Measurements from ENCODE around the gene KIRREL3.

KIRREL3 gene

DNA sequence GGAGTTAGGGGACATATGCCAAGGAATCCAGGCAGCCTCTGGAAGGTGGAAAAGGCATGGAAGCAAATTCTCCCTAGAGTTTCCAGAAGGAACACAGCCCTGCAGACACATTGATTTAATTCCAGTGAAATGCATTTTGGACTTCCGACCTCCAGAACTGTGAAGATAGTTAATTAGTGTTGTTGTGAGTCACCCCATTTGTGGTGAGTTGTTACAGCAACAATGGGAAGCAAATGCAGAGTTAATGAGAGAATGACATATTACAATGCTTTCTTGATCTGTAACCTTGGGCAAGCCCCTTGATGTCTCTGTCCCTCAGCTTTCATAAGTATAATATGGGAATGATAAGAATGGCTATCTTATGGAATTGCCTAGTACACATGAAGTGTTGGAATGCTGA lies 178.7 kb downstream of the KIRREL3 start:
- DNase-seq = no peak

GRCh38 chr11:126819194-126819593 lies 181.4 kb downstream of the KIRREL3 start:
- no peak for DNase-seq

- DNase-seq = no peak
Observed at GRCh38 chr11:126817523-126818450, 182.8 kb downstream of the KIRREL3 start.

DNA sequence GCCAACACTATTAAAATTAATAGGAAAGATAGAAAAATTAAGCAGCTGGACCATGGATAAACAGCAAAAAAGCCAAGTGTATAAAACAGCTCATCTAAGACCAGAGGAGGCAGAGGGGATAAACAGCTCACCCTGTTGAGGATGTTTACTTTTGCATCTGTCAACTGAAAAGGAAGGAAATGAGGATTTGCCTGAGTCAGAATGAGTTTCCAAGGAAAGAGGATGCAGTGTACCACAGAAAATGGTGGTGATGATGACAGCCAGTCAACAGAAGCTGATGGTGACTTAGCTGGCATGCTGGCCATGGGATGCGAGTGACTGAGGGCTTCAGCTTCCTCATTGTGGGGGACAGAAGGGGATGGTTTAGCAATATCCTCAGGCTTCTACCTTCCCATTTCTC lies 183.5 kb downstream of the KIRREL3 start:
- no peak for DNase-seq

DNA sequence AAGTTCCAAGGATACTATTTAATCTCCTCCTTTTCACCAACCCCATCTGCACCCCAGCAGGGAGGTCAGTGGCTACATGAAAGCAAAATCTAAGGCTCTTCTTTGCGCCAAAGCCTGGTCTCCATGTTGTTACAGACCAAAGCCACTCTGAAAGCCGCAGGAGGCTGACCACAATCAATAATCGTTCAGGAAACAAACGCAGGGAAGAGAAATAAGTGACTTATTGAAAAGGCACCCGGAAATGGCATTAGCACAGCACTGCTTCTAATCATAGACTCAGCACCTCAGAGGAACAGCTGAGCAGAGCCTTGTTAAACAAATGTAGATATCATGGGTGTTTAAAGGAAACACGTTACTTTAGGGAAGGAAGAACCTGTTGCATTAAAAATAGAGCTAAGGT lies 183.9 kb downstream of the KIRREL3 start:
- no peak for DNase-seq

GRCh38 chr11:126815111-126815510 lies 185.5 kb downstream of the KIRREL3 start:
- no peak for DNase-seq

DNA sequence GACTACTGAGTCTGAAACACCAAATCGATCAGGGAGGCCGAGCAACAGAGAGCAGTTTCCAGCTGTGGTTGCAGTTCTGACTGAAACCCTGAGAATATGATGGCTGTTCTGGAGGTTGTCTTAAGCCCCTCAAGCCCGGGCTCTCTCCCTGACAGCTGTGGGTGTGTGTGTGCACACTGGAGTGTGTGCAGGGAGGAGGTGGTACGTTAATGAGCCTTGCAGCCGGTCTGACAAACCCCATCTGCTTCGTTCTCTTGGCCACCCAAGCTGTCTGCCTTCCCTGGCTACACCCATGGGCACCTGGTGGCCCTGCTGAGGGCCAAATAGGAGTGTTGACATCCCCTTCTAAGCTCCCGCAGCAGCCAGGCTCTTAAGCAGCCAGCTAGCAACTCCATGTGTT lies 189.8 kb downstream of the KIRREL3 start:
- DNase-seq = no peak

DNA sequence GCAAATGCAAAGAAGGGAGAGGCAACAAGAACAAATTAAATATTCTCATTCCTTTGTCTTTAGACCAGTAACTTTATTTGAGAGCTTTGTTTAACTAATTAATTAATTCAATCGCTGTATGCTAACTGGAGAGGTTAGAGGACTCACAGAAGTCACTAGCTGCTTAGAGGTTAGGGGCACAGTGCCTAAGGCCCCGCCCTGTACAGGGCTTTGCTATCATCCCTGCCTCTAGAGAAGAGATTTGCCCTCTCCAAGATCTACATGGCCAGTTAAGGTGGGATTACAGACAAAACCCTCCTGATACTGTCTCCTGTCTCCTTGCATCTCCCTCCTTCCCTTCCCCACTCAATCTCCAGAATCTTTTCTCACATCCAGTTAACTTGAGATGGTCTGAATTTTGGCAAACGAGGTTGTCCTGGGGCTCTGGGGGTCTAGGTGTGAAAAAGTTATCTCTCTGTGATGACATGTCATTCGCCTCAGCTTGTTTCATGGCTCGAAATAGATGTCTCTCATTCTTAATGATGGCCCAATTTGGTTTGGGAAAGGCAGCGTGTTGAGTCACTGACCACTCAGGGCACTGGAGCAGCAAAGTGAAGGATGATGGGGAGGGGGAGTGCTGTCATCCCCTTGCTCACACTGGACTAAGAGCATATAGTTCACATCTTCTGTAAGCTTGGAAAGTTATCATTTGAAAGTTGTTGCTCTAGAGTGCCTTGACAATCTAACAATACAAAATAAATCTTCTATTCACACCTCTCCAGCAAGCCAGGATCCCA lies 190.9 kb downstream of the KIRREL3 start:
- DNase-seq = no peak

GRCh38 chr11:126808836-126809235 lies 191.7 kb downstream of the KIRREL3 start:
- DNase-seq = no peak

DNA sequence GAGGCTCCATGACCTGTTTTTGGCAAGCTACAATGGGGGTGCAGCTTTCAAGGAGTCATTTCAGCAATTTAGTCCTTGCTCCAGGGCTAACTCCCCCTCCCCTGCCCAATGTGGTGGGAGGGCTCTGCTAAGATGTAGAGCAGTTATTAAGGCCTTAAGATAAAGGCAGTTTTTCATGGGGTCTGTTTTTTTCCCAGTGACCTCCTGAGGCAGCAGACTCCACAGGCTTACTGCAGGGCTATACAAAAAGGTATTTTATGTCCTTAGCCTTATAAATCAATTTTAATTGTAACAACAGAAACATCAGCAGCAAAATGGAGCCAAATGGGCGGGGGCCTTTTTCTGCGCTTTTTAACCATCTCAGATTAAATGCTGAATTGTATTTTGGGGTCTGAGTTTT lies 192.3 kb downstream of the KIRREL3 start:
- no peak for DNase-seq

GRCh38 chr11:126805870-126806269 lies 194.7 kb downstream of the KIRREL3 start:
- DNase-seq = no peak

GRCh38 chr11:126804363-126804762 lies 196.2 kb downstream of the KIRREL3 start:
- DNase-seq = no peak

DNA sequence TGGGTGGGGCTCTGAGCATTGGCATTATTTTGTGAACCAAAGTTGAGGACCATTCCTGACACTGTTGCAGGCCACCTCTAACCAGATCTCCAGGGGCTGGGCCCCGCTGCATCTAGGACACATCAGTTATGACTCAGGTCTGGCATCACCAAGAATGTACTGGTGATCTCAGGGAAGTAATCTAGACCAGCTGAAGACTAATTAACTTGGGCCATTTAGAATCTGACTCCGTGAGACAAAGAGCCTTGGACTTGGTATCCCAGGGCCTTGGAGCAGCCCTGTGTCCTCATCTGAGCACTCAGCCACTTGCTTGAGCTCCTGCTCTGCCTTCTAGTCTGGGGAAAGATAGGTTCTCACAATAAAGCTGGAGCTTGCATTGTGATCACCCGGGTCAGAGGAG lies 200.6 kb downstream of the KIRREL3 start:
- no peak for DNase-seq

DNA sequence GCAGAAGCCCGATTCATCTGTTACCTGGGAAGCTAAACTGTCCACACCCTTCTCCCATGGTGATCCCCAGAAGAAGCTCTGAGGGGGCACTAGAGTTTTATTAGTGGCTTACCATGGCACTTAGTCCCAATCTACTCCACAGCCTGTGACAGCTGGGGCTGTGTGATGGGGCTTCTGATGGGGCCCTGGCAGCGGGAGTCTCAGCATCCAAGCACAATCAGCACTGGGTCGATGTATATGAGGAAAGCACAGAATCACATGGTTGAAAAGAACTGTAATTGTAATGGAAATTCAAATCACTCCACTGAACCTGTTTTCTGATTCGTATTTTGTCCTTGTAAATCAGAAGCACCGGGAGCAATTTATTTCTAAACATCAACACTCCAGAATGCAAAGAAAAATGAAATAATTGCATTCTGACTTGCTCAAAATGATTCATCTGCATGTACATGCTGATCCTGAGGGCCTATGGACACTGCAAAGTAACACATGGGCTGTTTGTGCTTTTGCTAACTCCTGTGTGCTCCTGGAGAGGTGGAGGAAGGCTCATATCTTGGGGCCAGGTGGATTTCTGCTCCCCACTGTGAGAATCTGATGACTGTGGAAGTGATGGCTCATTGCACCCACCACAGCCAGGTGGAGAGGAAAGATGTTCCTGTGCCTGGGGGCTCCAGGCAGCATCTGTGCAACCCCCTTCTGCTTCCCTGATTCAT lies 203.0 kb downstream of the KIRREL3 start:
- no peak for DNase-seq

GRCh38 chr11:126793596-126793995 lies 207.0 kb downstream of the KIRREL3 start:
- DNase-seq = no peak

GRCh38 chr11:126791991-126792390 lies 208.6 kb downstream of the KIRREL3 start:
- no peak for DNase-seq

GRCh38 chr11:126791446-126791845 lies 209.1 kb downstream of the KIRREL3 start:
- no peak for DNase-seq

DNA sequence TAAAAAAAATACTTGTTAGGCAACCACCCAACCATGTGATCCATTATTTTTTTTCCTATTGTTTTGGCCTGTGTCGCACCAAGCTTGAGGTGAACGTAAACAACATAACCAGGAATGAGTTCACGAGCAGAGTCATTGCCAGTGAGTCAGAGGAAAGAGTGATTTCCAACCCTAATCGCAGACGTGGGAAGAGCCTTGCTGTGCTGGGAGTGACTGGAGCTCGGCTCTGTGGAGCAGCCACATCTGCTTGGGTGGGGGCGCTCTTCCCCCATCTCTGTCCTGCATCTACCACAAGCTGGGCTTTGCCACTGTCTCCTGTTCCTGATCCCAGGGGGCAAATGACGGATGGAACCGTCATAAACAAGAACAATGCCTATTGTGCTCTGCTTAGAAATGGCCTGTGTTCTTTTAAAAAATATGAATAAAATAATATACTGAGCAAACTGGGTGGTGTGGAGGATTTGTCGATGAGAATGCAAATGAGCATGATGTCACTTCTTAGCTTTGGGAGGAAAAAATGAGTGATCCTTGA lies 210.0 kb downstream of the KIRREL3 start:
- DNase-seq = no peak

DNA sequence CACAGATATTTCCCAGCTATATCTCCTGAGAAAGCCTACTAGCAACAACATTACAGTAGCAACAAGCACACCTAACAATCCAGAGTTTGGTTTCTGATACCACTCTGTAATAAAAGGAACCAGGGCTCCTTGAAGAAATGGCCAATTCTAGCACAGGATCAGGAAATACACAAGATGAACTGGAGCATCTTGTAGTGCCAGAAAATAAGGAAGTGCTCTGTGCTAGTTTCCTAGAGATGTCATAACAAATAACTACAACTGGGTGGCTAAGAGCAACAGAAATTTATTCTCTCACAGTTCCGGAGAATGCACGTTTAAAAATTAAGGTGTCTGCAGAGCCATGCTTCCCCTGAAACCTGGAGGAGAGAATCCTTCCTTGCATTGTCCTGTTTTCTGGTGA lies 217.8 kb downstream of the KIRREL3 start:
- no peak for DNase-seq

DNA sequence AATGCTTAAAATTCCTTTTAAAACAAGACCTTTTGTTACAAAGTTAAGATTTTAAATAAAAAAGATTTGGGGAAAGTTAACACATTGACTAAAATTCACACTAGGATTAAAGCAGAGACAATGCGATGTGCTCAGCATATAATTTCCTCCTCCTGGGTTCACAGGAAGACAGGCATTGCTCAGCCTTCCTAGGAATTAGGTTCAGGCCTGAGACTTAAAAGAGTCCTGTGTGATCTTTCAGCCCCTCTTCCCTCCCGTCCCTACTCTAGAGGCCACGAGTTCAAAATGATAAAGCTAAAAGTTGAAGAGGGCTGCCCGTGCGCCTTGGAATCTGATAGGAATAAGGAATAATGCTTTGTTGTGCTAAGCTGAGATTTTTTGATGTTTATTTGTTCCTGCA lies 218.6 kb downstream of the KIRREL3 start:
- no peak for DNase-seq

DNA sequence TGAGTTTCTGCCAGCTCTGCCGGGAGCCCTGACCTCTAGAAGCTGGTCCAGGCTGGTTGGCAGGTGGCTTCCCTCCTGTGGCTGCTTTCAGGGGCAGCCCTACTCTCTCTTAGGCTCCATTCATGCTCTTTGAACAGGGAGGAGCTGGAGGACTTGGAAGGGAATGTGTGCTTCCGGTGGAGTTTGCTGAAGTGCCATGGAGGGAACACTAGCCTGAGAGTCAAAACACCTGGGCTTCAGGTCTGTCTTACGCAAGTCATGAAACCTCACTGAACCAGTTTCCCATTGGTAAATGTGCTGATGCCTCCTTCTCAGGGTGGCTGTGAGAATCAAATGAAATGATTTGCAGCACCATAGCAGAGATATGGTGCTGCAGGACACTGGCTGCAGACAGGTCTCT lies 224.5 kb downstream of the KIRREL3 start:
- no peak for DNase-seq

- no peak for DNase-seq
Observed at GRCh38 chr11:126772267-126772666, 228.3 kb downstream of the KIRREL3 start.

GRCh38 chr11:126768702-126769101 lies 231.9 kb downstream of the KIRREL3 start:
- no peak for DNase-seq

All from stimulated activated naive CD4-positive, alpha-beta T cell (primary cell).